HTERT RPE-1 (cell line): ENCODE data around the gene PAPPA2.

ENCODE experiments used
- in situ Hi-C: fragments of 300-500 bp; cut with MboI; formaldehyde crosslinking; loops from 4 replicates; pipeline ENCODE4 v1.14.3; 2020; ENCODE audit warnings: low sequenced_read_pairs

The PAPPA2 gene

GRCh38 chr1:176485083-176485482 lies 22.1 kb downstream of the PAPPA2 start:
- in situ Hi-C loops, result no loop called here

- in situ Hi-C loops, result no loop called here
These were observed 31.5 kb downstream of the PAPPA2 start for GRCh38 chr1:176494436-176494835.

GRCh38 chr1:176499671-176500070 lies 36.7 kb downstream of the PAPPA2 start:
- in situ Hi-C loops, result no loop called here

GRCh38 chr1:176501599-176501998 lies 38.6 kb downstream of the PAPPA2 start:
- in situ Hi-C loops, result no loop called here

GRCh38 chr1:176504848-176505553 lies 42.0 kb downstream of the PAPPA2 start:
- in situ Hi-C loops, result no loop called here

- in situ Hi-C loops, result no loop called here
These were observed 50.0 kb downstream of the PAPPA2 start for GRCh38 chr1:176512966-176513365.

GRCh38 chr1:176515310-176515709 lies 52.3 kb downstream of the PAPPA2 start:
- in situ Hi-C loops, result no loop called here

GRCh38 chr1:176517484-176517883 lies 54.5 kb downstream of the PAPPA2 start:
- in situ Hi-C loops, result no loop called here

- in situ Hi-C loops, result no loop called here
These were observed 58.2 kb downstream of the PAPPA2 start for GRCh38 chr1:176521211-176521610.

- in situ Hi-C loops, result no loop called here
These were observed 59.4 kb downstream of the PAPPA2 start for GRCh38 chr1:176522310-176522845.

GRCh38 chr1:176529395-176530090 lies 66.6 kb downstream of the PAPPA2 start:
- in situ Hi-C loops, result no loop called here

GRCh38 chr1:176531036-176531435 lies 68.1 kb downstream of the PAPPA2 start:
- in situ Hi-C loops, result no loop called here

- in situ Hi-C loops, result no loop called here
These were observed 69.2 kb downstream of the PAPPA2 start for GRCh38 chr1:176531921-176532897.

- in situ Hi-C loops, result no loop called here
These were observed 70.0 kb downstream of the PAPPA2 start for GRCh38 chr1:176533020-176533419.

GRCh38 chr1:176536588-176536987 lies 73.6 kb downstream of the PAPPA2 start:
- in situ Hi-C loops, result no loop called here

GRCh38 chr1:176539018-176539417 lies 76.0 kb downstream of the PAPPA2 start:
- in situ Hi-C loops, result no loop called here

GRCh38 chr1:176540428-176540827 lies 77.5 kb downstream of the PAPPA2 start:
- in situ Hi-C loops, result no loop called here

GRCh38 chr1:176541663-176542062 lies 78.7 kb downstream of the PAPPA2 start:
- in situ Hi-C loops, result no loop called here

- in situ Hi-C loops, result no loop called here
These were observed 79.4 kb downstream of the PAPPA2 start for GRCh38 chr1:176542352-176542751.

GRCh38 chr1:176543360-176544129 lies 80.6 kb downstream of the PAPPA2 start:
- in situ Hi-C loops, result no loop called here
